HG03135 (cell line): Measurements from ENCODE around the gene PALMD.

Experiments
- ATAC-seq: cut with Tn5 transposase; IDR thresholded peaks from one replicate; pipeline ENCODE4 v1.9.1; 2021; ENCODE audit warnings: mild to moderate bottlenecking, moderate library complexity; ENCODE audit not compliant: unreplicated experiment

PALMD gene, protein sequence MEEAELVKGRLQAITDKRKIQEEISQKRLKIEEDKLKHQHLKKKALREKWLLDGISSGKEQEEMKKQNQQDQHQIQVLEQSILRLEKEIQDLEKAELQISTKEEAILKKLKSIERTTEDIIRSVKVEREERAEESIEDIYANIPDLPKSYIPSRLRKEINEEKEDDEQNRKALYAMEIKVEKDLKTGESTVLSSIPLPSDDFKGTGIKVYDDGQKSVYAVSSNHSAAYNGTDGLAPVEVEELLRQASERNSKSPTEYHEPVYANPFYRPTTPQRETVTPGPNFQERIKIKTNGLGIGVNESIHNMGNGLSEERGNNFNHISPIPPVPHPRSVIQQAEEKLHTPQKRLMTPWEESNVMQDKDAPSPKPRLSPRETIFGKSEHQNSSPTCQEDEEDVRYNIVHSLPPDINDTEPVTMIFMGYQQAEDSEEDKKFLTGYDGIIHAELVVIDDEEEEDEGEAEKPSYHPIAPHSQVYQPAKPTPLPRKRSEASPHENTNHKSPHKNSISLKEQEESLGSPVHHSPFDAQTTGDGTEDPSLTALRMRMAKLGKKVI

DNA sequence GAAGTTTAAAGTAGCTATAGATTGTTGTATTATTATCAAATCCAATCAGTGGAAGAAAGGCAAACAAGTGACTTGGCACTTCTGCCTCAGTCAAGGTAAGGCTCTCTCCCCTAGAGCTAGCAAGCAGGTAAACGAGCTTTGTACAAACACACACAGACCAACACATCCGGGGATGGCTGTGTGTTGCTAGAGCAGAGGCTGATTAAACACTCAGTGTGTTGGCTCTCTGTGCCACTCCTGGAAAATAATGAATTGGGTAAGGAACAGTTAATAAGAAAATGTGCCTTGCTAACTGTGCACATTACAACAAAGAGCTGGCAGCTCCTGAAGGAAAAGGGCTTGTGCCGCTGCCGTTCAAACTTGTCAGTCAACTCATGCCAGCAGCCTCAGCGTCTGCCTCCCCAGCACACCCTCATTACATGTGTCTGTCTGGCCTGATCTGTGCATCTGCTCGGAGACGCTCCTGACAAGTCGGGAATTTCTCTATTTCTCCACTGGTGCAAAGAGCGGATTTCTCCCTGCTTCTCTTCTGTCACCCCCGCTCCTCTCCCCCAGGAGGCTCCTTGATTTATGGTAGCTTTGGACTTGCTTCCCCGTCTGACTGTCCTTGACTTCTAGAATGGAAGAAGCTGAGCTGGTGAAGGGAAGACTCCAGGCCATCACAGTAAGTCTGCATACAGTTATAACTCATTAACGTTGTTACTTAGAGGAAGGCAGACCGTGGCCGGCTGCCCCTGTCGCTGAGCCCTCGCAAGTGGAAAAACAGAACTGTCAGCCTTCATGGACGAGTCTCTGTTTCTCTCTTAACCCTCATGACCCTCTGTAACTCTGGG lies at the start of gene PALMD:
PALMD (plus strand) TSS at position 415 of the 833 bp plus-strand sequence; CDS start at position 620, 205 bp downstream.
- ATAC-seq, result no peak

DNA sequence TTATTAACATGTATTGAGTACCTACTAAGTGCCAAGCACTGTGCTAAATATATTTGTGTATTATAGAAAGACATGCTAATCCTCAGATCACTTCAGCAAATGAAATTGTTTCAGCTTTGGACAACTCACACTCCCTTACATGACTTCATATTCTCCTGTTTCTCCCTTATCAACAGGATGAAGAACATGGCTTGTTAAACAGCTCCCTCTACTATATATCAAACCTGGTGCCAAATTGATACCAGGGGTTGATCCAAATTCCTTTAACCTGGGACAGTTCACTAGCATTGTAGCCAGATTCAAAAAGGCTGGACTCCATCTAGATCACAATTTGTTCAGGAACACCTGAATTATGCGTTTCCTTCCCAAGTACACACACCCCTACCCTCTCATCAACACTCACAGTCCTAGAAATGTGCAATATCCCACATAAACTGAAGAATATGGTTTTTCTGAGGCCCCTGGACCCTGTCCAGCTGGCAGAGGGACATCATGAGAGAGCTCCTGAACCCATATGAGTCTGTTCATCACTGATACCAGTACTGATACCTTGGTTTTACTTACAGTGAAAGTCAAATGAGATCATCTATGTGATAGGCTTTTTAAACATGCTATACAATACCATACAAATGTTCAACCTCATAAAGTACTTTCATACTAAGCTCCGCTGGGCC lies 47.0 kb upstream of the PALMD start:
- ATAC-seq, result no peak

DNA sequence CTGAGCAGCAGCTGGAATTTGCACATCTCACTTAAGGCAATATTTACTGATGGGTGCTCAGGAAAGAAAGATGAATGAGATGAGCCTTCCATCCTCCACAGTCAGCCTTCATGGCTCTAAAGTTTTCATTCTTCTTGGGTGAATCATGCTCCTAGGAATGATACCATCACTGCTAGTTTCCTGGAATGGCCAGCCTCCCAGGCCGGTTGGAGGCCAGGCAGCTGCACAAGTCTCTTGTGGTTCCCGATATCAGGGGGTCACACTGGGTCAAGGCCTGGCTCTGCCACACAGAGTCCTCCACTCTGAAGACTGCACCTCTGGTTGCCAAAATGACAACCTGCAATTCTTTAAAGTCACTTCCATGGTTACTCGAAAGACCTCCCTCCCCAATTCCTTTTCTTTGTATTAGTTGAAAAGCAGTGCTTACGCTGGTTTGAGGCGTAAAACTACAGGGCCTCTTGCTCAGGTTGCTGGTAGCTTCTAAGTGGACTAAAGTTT lies 46.2 kb upstream of the PALMD start:
- no peak for ATAC-seq

DNA sequence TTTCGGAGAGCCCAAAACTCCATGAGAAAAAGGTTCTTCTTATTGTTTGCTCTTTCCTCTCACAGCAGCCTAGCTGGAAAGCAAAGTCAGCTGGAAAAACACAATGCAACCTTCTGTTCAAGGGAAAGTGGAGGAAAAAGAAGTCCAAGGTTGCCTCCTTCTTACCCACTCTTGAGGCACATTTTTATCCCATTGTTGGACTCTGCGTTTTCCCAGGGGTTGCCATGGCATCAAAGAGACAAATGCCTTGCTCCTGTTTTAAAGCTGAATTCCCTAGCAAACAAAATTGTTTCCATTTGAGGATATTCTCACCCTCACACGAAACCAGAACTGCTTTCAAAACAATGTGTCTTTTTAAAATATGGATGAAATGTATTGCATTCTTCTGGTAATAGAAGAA lies 45.1 kb upstream of the PALMD start:
- no peak for ATAC-seq

DNA sequence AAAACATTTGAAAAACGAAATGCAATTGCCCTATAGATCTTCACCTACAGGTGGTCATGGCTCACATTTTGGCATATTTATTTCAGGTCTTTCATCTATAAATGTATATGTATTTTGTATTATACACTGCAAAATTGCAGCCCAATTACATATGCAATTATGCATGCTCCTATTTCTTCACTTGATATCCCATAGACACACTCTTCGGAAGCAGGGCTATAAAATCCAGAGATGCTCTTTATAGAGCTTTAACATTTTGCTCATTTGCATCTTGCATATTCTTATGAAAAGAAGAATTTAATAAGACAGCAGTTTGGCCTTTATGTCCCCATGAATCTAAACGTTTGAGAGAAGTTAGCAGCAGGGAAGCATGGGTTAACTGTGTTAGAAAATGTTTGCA lies 44.7 kb upstream of the PALMD start:
- no peak for ATAC-seq

DNA sequence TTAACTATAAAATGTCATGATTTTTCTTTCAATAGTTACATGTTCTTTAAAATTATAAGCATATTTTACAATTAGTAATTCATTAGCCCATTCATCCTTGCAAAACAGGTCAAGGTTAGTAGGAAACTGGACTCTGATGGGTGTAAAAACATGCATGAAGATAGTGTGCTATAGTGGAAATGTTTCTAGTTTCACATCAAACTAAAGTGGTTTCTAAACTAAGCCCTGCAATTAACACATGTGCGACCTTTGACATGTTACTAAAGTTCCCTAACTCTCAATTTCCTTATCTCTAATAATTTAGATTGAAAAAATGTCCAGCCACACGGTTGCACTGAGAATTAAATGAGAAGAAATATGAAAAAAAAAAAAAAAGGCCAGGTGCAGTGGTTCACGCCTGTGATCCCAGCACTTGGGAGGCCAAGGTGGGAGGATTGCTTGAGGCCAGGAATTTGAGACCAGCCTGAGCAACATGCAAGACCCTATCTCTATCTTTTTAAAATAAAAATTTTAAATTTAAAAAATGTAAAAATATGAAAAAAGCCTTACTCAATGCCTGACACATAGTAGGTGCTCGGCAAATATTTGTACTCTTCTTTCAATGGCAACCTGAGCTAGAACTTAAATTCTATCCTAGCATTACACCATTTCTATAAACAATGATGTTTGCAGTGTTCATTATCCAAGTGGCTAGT lies 44.1 kb upstream of the PALMD start:
- ATAC-seq, result no peak

DNA sequence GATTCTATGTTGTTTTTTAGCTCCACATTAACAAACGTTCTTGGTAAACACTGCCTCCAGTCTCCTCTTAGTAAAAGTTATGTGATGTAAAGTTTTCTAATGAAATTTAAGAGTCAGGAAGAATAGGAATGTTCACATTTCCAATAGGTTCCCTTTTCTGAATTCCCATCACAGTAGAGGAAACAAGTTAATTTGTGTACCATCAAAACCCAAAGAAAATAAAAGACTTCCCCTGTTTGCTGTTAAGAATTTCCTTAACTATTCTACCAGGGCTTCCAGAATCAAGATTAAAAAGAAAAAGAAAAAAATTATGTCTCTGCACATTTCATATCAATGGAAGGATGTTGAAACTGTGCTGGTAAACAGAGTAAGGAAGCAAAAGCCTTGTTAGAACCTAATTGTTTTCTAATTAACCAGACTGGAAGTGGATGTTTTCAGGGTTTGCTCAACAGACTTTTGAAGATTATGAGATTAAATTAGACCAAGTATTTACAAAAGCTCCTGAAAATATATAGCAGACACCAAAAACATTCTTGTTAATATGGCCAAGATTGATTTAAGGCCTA lies 43.4 kb upstream of the PALMD start:
- no peak for ATAC-seq

DNA sequence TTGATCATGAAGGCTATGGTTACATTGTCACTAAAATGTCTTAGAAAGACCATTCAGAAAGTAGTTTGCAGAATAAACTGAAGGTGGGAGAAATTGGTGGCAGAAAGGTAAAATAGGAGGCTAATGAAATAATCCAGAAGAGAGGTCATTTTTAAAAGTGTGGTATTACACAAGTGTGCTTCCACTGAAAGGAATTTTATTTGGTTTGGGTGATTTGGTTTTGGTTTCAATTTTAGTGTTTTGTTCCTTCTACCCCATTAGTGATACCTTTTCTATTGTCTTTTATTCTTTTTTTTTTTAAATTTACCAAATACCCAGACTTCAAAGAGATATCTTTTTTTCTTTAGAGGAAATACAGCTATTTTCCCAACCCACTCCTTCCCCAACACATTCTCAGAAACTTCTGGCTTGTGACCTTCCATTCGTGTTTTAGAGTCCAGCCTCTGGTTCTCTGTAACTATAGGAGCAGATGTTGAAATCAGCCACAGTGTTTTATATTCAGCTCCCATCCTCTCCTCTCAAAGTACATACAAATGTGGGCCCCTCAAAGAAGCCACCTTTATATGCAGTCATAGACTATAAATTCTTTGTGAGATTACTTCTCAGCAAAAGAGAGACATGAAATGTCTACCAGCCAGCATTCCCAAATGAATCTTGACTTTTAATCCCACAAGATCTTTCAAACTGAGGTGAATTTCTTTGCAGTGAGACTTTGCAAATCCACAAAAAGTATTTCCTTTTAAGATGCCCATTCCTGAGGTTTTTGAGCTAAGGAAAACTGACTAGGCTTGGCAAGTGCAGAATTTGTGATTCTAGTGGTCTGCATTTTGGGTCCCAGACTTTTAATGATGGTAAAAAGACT lies 42.0 kb upstream of the PALMD start:
- no peak for ATAC-seq

DNA sequence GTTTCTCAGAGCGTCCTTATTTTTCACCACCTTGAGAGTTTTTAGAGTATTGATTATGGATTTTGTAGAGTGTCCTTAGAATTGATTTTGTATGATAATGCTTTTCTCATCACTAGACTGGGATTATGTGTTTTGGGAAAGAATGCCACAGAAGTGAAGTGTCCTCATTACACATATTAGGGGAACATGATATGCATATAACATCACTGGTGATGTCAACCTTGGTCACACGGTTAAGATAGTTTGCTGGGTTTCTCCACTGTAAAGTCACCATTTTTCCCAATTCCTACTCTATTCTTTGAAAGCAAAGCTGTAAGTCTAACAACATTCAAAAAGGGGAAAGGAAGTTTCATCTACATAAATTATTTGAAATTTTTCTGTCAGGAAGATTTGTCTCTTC lies 39.6 kb upstream of the PALMD start:
- no peak for ATAC-seq

DNA sequence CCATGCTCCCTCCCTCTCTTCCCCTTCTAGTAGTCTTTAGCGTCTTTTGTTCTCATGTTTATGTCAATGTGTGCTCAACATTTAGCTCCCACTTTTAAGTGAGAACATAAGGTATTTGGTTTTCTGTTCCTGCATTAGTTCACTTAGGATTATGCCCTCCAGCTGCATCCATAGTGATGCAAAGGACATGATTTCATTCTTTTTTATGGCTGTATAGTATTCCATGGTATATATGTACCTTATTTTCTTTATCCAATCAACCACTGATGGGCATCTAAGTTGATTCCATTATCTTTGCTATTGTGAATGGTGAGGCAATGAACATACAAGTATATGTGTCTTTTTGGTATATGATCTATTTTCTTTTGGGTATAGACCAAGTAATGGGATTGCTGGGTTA lies 38.3 kb upstream of the PALMD start:
- ATAC-seq, result no peak

DNA sequence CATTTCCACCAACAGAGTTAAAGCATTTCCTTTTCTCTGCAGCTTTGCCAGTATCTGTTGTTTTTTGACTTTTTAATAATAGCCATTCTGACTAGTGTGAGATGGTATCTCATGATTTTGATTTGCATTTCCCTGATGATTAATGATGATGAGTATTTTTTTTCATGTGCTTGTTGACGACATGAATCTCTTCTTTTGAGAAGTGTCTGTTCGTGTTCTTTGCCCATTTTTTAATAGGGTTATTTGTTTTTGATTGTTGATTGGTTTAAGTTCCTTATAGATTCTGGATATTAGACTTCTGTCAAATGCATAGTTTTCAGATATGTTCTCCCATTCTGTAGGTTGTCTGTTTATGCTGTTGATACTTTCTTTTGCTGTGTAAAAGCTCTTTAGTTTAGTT lies 37.9 kb upstream of the PALMD start:
- no peak for ATAC-seq

DNA sequence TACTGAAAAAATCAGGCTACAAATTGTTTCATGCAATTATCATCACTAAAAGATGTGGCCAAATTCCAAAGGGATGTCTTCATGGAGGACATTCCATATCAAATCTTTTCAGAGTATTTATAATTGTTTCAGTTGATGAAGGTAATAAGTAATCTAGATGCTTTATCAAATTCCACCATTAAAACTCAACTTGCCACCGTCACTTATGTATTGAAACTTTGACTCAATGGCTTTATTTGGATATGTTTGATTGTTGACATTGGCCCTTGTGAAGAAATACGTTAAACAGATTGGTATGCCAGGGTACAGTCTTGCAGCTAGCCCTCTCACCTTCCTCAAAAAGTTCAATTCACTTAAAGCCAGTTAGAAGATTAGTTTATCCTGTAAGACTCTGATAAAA lies 32.2 kb upstream of the PALMD start:
- no peak for ATAC-seq

DNA sequence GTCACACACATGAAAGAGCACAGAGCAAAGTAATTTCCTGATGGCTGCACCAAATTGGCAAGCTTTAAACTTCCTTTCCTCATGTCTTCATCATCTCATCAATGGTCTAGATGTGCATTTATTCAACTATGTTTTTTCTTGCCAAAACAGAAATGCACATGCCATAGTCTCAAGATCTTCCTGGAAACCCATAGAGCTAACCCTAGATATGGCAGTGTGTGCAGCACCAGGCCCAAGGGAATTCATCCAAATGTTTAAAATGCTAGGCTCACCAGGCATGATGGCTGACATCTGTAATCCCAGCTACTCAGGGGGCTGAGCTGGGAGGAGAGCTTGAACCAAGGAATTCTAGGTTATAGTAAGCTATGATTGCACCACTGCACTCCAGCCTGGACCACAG lies 31.2 kb upstream of the PALMD start:
- ATAC-seq, result no peak

DNA sequence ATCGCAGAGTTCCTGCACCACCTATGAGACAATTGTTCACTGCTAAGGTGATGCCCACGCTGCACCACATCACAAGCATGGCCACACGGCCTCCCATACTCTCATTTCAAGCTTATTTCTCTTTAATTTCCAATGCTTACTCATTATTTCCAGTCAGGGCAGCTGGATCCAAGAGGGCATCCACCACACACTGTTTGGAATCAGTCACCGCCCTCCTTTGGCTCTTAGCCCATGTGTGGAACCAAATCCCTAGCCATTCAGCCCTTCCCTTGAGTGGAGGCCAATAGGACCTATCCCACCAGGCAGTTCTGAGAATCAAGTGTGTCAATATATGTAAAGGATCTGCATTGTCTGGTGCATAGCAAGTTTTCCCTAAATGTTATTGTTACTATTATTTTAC lies 26.3 kb upstream of the PALMD start:
- ATAC-seq, result no peak

DNA sequence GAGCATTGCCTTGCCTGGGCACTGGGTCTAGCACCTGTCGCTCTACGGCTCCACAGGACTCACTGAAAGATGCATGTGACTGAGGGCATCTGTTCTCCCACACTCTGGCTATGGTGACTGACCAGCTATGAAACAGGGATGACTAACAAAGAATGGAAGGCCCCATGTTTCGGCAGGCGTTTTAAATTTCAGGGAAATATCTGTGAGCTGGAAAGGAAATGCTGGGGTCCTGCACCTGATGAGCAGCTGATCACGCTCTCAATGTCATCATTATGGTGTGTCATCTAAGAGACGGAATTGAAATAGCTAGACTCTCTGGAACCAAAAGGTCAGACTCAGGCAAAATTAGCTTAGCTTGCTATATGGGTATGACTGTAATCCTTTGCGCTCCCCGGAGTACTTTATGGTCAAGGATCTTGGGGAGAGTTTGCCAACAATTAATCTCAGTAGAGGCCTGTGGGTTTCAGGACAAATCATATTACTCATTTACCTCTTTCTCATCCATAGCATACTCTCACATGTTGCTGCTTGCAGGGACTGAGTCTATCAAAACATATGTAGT lies 24.5 kb upstream of the PALMD start:
- no peak for ATAC-seq

DNA sequence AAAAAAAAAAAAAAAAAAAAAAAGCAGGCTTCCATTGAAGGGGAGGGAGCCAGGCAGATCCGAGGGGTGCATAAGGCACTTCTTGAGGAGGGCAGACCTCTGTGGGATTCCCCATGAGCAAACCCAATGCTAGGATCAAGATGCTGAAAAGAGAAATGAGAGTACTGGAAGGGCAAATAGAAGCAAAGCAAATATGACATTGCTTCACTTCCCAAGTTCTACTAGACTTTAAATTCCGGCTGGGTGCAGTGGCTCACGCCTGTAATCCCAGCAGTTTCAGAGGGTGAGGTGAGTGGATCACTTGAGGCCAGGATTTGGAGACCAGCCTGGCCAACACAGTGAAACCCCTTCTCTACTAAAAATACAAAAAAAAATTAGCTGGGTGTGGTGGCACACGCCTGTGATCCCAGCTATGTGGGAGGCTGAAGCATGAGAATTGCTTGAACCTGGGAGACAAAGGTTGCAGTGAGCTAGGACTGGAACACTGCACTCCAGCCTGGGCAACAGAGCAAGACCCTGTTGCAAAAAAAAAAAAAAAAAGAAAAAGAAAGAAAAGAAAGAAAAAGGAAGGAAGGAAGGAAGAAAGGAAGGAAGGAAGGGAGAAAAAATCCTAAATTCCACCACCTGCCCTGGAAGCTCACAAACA lies 23.1 kb upstream of the PALMD start:
- ATAC-seq, result no peak

DNA sequence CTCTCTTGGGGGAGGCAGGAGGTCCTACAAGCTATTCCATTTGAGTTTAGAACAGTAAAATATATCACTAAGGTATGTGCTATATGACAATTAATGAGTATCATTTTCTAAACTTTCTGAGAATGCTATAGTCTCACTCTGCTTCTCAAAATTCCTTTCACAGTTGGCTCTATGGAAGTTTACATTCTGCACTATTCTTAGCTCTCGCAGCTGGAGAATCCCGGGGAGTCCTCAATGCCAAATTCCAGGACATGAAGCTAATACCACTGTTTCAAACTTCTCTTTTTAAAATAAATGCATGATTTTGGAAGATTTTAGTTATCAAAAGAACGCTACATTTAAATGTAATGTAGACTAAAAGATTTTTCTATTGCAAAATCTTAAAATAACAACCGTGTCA lies 22.4 kb upstream of the PALMD start:
- no peak for ATAC-seq

DNA sequence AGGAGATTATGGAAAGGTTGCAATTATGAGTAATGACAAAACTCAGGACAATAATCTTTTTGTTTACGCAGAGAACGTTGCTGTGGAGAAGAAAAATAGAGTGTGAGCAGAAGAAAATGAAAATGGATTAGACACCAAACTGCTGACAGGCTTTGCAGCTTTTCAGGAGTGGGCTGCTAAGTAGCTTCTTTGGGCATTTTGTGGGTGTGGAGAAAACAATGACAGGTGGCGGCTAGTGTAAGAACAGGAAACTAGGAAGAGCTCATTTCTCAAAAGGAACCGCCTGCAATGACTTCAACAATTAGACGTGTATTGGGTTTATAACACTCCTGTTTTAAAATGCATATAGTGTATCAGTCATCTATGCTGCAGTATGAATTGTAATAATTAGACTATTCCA lies 18.3 kb upstream of the PALMD start:
- no peak for ATAC-seq

DNA sequence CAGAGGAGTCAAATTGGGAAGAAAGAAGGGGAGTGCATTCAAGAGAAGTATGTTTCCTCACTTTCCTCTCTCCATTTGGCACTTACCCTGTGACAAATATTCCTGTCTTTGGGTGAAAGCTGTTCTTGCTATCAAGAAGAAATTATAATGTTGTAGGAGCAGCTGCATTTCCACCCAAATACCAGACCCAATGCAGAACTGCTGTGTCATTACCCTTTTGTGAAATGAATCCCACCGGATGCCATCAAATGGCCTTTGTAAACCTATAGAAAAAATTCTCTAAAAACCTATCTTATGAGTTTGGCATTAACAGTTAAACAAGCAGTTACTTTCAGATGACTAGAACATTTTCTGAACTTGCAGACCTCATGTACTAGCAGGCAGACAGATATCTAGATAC lies 16.7 kb upstream of the PALMD start:
- ATAC-seq, result no peak
